Neural cell (in vitro differentiated cells): ENCODE data around the gene TRIM24. TPM values are rescaled to one million over a fixed set of nuclear protein-coding genes. Genes with fewer than 3 reads are reported as not detected.

Experiments
- H2AFZ ChIP-seq: fragments of 200-600, 300-800 bp; sonication (generic), shearing (Covaris generic); 2 replicates; pipeline ENCODE4 v1.6.0; 2014; ENCODE audit warnings: low read depth, mild to moderate bottlenecking, antibody characterized with exemption, low read length, moderate library complexity
- H3F3A ChIP-seq: fragments of 200-600 bp; shearing (Covaris generic); 2 replicates; pipeline ENCODE4 v1.6.1; 2016; ENCODE audit warnings: mild to moderate bottlenecking, moderate library complexity, mixed read lengths, antibody characterized with exemption, low read length; ENCODE audit not compliant: insufficient read depth, poor library complexity, severe bottlenecking
- H3K27ac ChIP-seq: fragments of 200-600, 300-800 bp; sonication (generic), shearing (Covaris generic); 2 replicates; pipeline ENCODE4 v1.5.1; 2014; ENCODE audit warnings: mild to moderate bottlenecking, low read length, moderate library complexity
- H3K27me3 ChIP-seq: fragments of 300-800, 200-600 bp; sonication (generic), shearing (Covaris generic); 2 replicates; pipeline ENCODE4 v1.6.0; 2014; ENCODE audit warnings: mild to moderate bottlenecking, low read depth, low read length, moderate library complexity; ENCODE audit not compliant: insufficient read depth
- H3K36me3 ChIP-seq: fragments of 300-800, 200-600 bp; sonication (generic), shearing (Covaris generic); 2 replicates; pipeline ENCODE4 v1.5.1; 2014; ENCODE audit warnings: mild to moderate bottlenecking, antibody characterized with exemption, low read length, moderate library complexity; ENCODE audit not compliant: insufficient read depth
- H3K4me2 ChIP-seq: fragments of 300-800, 200-600 bp; sonication (generic), shearing (Covaris generic); 2 replicates; pipeline ENCODE4 v1.6.0; 2014; ENCODE audit warnings: mild to moderate bottlenecking, low read length
- H3K4me3 ChIP-seq: fragments of 300-800, 200-600 bp; sonication (generic), shearing (Covaris generic); 2 replicates; pipeline ENCODE4 v1.5.1; 2014; ENCODE audit warnings: mild to moderate bottlenecking, low read length, moderate library complexity
- H3K79me2 ChIP-seq: fragments of 200-600 bp; shearing (Covaris generic); replicated peaks from 2 replicates; pipeline ENCODE4 v1.6.0; 2014; ENCODE audit warnings: mild to moderate bottlenecking, low read length, moderate library complexity; ENCODE audit not compliant: insufficient read depth
- H3K9ac ChIP-seq: fragments of 300-800, 200-600 bp; sonication (generic), shearing (Covaris generic); 2 replicates; pipeline ENCODE4 v1.6.1; 2016; ENCODE audit warnings: mild to moderate bottlenecking, low read length, mixed read lengths
- H3K9me2 ChIP-seq: fragments of 200-600 bp; shearing (Covaris generic); 2 replicates; pipeline ENCODE4 v1.6.1; 2016; ENCODE audit warnings: mild to moderate bottlenecking, low read length, mixed read lengths; ENCODE audit not compliant: insufficient read depth
- H3K9me3 ChIP-seq: fragments of 200-600, 300-800 bp; sonication (generic), shearing (Covaris generic); 2 replicates; pipeline ENCODE4 v1.6.1; 2016; ENCODE audit warnings: mild to moderate bottlenecking, mixed run types, low read length, moderate library complexity, mixed read lengths
- H4K20me1 ChIP-seq: fragments of 200-600 bp; shearing (Covaris generic); 2 replicates; pipeline ENCODE4 v1.6.1; 2016; ENCODE audit warnings: mild to moderate bottlenecking, mixed run types; ENCODE audit not compliant: insufficient read depth
- CTCF ChIP-seq: fragments of 450-650 bp; IDR thresholded peaks from 2 replicates; pipeline ENCODE4 v1.5.1; 2014; ENCODE audit warnings: antibody characterized with exemption, mild to moderate bottlenecking, moderate library complexity; ENCODE audit not compliant: poor library complexity, severe bottlenecking
- EP300 ChIP-seq: fragments of 450-650 bp; conservative IDR thresholded peaks from 2 replicates; pipeline ENCODE4 v1.6.1; 2014; ENCODE audit warnings: antibody characterized with exemption, mild to moderate bottlenecking, moderate library complexity; ENCODE audit not compliant: poor library complexity, severe bottlenecking
- EZH2 ChIP-seq: fragments of 200-600, 300-800 bp; shearing (Covaris generic), sonication (generic); IDR thresholded peaks from 2 replicates; pipeline ENCODE4 v1.6.1; 2014; ENCODE audit warnings: antibody characterized with exemption, low read length, borderline replicate concordance, mild to moderate bottlenecking; ENCODE audit not compliant: insufficient read depth, poor library complexity, severe bottlenecking
- MXI1 ChIP-seq: fragments of 450-650 bp; conservative IDR thresholded peaks from 2 replicates; pipeline ENCODE4 v1.6.1; 2014; ENCODE audit warnings: antibody characterized with exemption, mild to moderate bottlenecking; ENCODE audit not compliant: poor library complexity, severe bottlenecking
- POLR2AphosphoS5 ChIP-seq: IDR thresholded peaks from 2 replicates; pipeline ENCODE4 v1.6.1; 2012
- RAD21 ChIP-seq: fragments of 450-650 bp; conservative IDR thresholded peaks from 2 replicates; pipeline ENCODE4 v1.6.1; 2014; ENCODE audit warnings: antibody characterized with exemption, mild to moderate bottlenecking, moderate library complexity
- REST ChIP-seq: IDR thresholded peaks from 2 replicates; pipeline ENCODE4 v1.6.1; 2012; ENCODE audit warnings: borderline replicate concordance
- SMC3 ChIP-seq: fragments of 450-650 bp; conservative IDR thresholded peaks from 2 replicates; pipeline ENCODE4 v1.6.1; 2014; ENCODE audit warnings: antibody characterized with exemption, mild to moderate bottlenecking, moderate library complexity; ENCODE audit not compliant: poor library complexity
- TAF1 ChIP-seq: IDR thresholded peaks from 2 replicates; pipeline ENCODE4 v1.6.1; 2012; ENCODE audit warnings: low read depth
- polyA plus RNA-seq: library from polyadenylated mRNA; depleted of rRNA; stranded (reverse); fragments of >200 nt; gene quantifications from 2 replicates; pipeline ENCODE4 v1.2.3, GENCODE V29; 2014

TRIM24 gene
- polyA plus RNA-seq, 1 donor from 2014 or later, result 47.1 TPM

GRCh38 chr7:138632384-138632783 lies 172.3 kb downstream of the TRIM24 start:
- Histone ChIP-seq H3K4me3 (no peak overlapping the region), H3K27me3 (no peaks in the 10 kb centered on the region), H2AFZ (no peak overlapping the region), H3K27ac (no peak overlapping the region), H3K4me2 (no peak overlapping the region), H3F3A (no peaks in the 10 kb centered on the region), H3K9ac (no peak overlapping the region), H3K79me2 (no peaks in the 10 kb centered on the region), H3K9me3 (no peaks in the 10 kb centered on the region), H4K20me1 (no peaks in the 10 kb centered on the region), H3K36me3 (no peaks in the 10 kb centered on the region), H3K9me2 (no peaks in the 10 kb centered on the region)
- TF ChIP-seq RAD21 (no peak), SMC3 (no peak), REST (no peak), MXI1 (no peak), TAF1 (no peak), CTCF (no peak), EP300 (no peak), EZH2 (no peak)

GRCh38 chr7:138632826-138633602 lies 173.0 kb downstream of the TRIM24 start:
- H3K27ac ChIP-seq, result no peak overlapping the region
- H2AFZ ChIP-seq, result no peak overlapping the region
- no peak for TF ChIP-seq CTCF
- TF ChIP-seq RAD21, result no peak
- no peak for TF ChIP-seq POLR2AphosphoS5
- TF ChIP-seq EZH2, result no peak
- no peak for TF ChIP-seq TAF1
- TF ChIP-seq REST, result no peak
- TF ChIP-seq EP300, result no peak
- TF ChIP-seq SMC3, result no peak
- TF ChIP-seq MXI1, result no peak
- H3K9ac ChIP-seq, result no peak overlapping the region
- no peaks in the 10 kb centered on the region for H3K27me3 ChIP-seq
- no peak overlapping the region for H3K4me3 ChIP-seq
- no peaks in the 10 kb centered on the region for H3F3A ChIP-seq
- no peaks in the 10 kb centered on the region for H3K9me2 ChIP-seq
- no peak overlapping the region for H3K4me2 ChIP-seq
- H4K20me1 ChIP-seq, result no peaks in the 10 kb centered on the region
- no peaks in the 10 kb centered on the region for H3K36me3 ChIP-seq
- H3K9me3 ChIP-seq, result no peaks in the 10 kb centered on the region
- no peaks in the 10 kb centered on the region for H3K79me2 ChIP-seq
